Lower leg skin (tissue), 4 donors: Measurements from ENCODE around the gene OR10H1. TPM values are rescaled to one million over a fixed set of nuclear protein-coding genes. Genes with fewer than 3 reads are reported as not detected.
"Not testable (repeated sequence)": the region's sequence is repeated elsewhere in the genome, so short reads cannot be mapped to it uniquely, and the experiment has no call there.

ENCODE experiments used
- DNase-seq, 2 donors: peaks; one replicate each; pipeline ENCODE4 v3.0.0-alpha.2; 2019; ENCODE audit warnings: low spot score in 2 of 2
- H3K4me3 ChIP-seq: fragments of 200-600 bp; sonication (generic); 2 replicates; pipeline ENCODE4 v1.5.1; 2017; ENCODE audit warnings: mild to moderate bottlenecking, low read depth; ENCODE audit not compliant: poor library complexity, severe bottlenecking
- CTCF ChIP-seq, 3 donors: fragments of 450-650 bp; IDR thresholded peaks; one replicate each; pipeline ENCODE4 v1.5.1; 2016; ENCODE audit warnings: antibody characterized with exemption in 3 of 3, mild to moderate bottlenecking in 3 of 3, moderate library complexity in 2 of 3
- POLR2A ChIP-seq, 2 donors: fragments of 450-650 bp; IDR thresholded peaks; one replicate each; pipeline ENCODE4 v1.6.1; 2016 to 2017; ENCODE audit warnings: antibody characterized with exemption in 2 of 2, mild to moderate bottlenecking in 1 of 2, moderate library complexity in 1 of 2
- WGBS, 2 donors: methylation state at CpG; one replicate each; pipeline ENCODE4 v1.1.5; 2018; 5-methylcytosine and 5-hydroxymethylcytosine counted together
- intact Hi-C: fragments of 100-400 bp; cut with DNase I; formaldehyde crosslinking; loops from one replicate; pipeline ENCODE4 v1.15.0; 2023; ENCODE audit warnings: low total_unique reads
- total RNA-seq, 4 donors: library from RNA; depleted of rRNA; stranded (reverse); fragments of >200 nt; gene quantifications; one replicate each; pipeline ENCODE4 v1.1.0, GENCODE V29; 2016

The OR10H1 gene
- total RNA-seq, 4 donors from 2014 or later: 0.06 to 0.30 TPM; not detected in 2

GRCh38 chr19:15838351-15838750 lies 22.9 kb upstream of the OR10H1 start:
- intact Hi-C loops: no loop called here
- 92 to 100% methylated on average over 3 of the region's 3 CpGs for WGBS, 2 donors
- no peak for DNase-seq
- no peak for TF ChIP-seq POLR2A (IDR thresholded peaks at IDR 0.05)
- no peak for TF ChIP-seq CTCF (IDR thresholded peaks at IDR 0.05)
- H3K4me3 ChIP-seq: no peak overlapping the region

- no peak for DNase-seq
- intact Hi-C loops: no loop called here
- H3K4me3 ChIP-seq: peak overlapping the region; percentile 75
- TF ChIP-seq POLR2A (IDR thresholded peaks at IDR 0.05): no peak
- TF ChIP-seq CTCF (IDR thresholded peaks at IDR 0.05): no peak
- 0 to 1% methylated on average over 9 of the region's 9 CpGs for WGBS, 2 donors
These were observed 21.8 kb upstream of the OR10H1 start for GRCh38 chr19:15837221-15837731.

- intact Hi-C loops: no loop called here
- DNase-seq: peak; percentile 99 to 100
- peak overlapping the region; percentile 75 for H3K4me3 ChIP-seq
- TF ChIP-seq POLR2A (IDR thresholded peaks at IDR 0.05): peak in 1 of 2 donors; percentile 91
- no peak for TF ChIP-seq CTCF (IDR thresholded peaks at IDR 0.05)
- WGBS, 2 donors: 1 to 3% methylated on average over 40 to 50 of the region's 65 CpGs
These were observed 21.1 kb upstream of the OR10H1 start for GRCh38 chr19:15836330-15837220.

GRCh38 chr19:15835565-15836329 lies 20.3 kb upstream of the OR10H1 start:
- peak in 1 of 2 donors; percentile 19 for DNase-seq
- peak overlapping the region; percentile 75 for H3K4me3 ChIP-seq
- WGBS, 2 donors: 31 to 34% methylated on average over 11 of the region's 11 CpGs
- intact Hi-C loops: not testable (repeated sequence)

GRCh38 chr19:15834232-15834631 lies 18.8 kb upstream of the OR10H1 start:
- 98% methylated on average over 3 of the region's 3 CpGs for WGBS, 2 donors
- intact Hi-C loops, DNase-seq, H3K4me3 ChIP-seq: not testable (repeated sequence)

GRCh38 chr19:15831626-15832025 lies 16.2 kb upstream of the OR10H1 start:
- no peak for DNase-seq
- TF ChIP-seq CTCF (IDR thresholded peaks at IDR 0.05): no peak
- no peak for TF ChIP-seq POLR2A (IDR thresholded peaks at IDR 0.05)
- intact Hi-C loops: no loop called here
- WGBS, 2 donors: 80 to 82% methylated on average over 5 of the region's 5 CpGs
- no peak overlapping the region for H3K4me3 ChIP-seq
